Measurements from ENCODE around the gene NBAS.

Gene NBAS

DNA sequence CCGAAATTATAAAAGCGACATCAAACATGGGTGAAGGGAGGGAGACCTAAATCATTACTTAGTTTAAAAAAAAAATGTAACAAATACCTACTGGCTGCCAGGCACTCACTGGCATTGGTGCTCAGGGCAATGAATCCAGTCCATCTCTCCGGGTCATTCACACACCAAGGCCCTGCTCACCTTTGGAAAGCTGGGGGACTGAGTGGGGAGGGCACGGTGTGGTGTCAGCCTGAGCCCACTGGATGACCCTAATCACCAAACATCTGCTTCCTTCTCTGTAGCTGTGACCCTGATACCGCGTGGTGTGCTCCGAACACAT is 30.2 kb upstream of the NBAS start:
- no peak for DNase-seq (ENCODE audit: low read depth in 2 of 2)

DNA sequence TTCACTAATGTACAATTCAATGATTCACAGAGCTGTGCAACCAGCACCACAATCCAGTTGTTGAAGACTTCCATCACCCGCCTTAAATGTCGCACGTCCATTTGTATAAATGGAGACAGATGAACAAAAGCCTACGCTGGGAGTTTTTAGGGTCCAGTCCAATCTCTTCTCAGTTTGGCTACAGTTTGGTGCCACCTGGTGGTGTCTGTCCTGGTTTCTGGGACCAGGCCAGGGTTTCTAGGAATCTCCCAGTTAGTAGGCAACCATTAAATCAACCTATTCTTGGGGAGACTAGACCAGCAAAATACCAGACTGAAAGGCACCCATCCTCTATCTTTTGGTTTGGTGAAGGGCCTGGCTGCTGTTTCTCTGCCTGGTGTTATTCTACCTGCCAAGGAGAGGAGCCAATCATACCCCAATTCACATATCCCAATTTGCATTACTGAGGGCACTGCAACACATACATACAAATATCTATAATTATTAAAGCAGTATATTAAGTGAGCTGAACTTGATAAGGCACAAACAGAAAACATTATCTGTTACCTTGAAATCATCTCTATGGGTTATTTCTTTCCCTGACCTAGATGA is 27.3 kb upstream of the NBAS start:
- DNase-seq (ENCODE audit: low read depth in 2 of 2), result no peak

DNA sequence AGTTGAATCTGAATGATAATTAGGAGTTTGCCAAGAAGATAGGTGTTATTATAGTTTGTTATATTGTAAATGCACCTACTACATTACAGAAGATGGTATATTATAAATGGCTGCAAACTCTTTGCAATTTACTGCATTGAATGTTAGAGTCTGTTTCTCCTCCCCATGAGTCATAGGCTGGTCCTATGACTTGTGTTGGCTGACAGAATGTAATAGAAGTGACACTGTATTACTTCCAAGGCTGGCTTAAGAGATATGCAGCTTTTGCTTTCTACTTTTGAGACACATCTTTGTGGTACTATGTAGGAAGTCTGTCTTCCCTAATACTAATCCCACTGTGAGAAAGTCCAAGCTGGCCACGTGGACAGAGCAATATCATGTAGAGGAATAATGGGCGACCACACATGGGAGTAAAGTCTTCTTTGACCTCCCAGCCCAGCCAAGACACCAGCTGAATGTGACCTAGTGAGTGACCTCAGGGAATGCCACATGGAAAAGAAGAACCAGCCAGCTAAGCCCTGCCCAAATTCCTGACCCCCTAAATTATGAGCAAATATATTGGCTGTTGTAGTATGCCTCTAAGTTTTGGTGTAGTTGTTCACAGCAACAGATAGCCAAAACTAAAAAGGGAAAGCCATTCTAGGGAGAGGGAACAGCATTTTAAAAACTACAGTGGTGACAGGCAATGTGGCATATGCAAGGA is 23.8 kb upstream of the NBAS start:
- DNase-seq (ENCODE audit: low read depth in 2 of 2), result no peak

DNA sequence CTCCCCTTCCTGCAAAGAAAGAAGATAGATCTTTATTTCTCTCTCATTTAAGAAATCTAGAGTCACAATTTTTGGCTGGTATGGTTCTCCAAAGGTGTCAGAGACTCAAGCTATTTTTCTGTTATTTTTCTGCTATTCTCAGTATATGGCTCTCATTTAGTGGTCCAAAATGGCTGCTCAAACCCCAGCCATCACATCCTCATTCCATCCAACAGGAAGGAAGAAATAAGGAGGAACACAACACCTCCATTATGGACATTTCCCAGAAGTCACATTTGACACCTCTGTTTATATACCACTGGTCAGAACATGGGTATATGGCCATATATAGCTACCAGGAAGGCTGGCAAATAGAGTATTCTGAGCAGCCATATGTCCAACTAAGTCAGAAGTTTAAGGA is 23.2 kb upstream of the NBAS start:
- DNase-seq (ENCODE audit: low read depth in 2 of 2), result no peak

DNA sequence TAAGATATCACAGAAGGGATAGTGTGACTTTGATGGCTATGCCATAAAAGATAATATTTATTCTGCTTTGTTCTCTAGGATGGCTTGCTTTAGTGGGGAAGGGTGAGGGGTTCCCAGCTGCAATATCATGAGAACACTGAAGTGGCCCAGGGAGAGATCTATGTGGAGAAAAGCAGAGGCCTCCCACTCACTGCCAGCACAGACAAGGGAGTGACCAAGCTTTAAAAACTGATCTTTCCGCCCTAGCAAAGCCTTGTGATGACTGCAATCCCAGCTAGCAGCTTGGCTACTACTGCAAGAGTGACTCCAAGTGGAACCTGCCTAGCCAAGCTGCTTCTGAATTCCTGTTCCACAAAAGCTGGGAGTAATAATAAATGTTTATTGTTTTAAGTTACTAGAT is 22.7 kb upstream of the NBAS start:
- DNase-seq (ENCODE audit: low read depth in 2 of 2), result no peak

DNA sequence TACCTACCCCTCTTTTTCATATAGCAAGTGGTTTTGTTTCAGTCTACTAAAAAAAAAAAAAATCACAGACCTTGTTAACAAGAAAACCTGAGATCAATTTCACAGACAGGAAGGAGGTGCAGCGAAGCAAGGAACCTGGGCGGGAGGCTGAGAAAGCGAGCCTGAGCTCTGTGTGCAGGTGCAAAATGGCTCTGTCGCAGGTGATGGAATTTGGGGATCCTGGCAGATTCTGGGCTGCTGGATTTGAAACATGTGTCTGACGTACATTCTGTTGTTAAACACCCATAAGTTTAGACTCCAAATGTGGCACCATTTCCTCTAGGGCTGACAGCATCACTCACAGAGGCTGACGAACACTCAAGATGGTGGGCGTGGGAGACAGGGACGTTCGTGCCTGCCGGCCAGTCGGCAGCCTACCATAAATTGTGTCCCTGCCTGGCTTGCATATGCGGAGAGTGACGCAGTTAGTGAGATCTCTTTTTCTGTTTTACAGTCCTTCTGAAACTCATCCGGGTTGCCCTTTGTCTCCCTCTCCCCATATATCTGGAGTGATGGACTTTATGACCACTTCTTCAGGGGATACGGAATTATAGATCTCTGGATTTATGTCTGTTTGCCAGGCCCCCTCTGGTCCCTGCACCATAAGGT is 21.7 kb upstream of the NBAS start:
- no peak for DNase-seq (ENCODE audit: low read depth in 2 of 2)

DNA sequence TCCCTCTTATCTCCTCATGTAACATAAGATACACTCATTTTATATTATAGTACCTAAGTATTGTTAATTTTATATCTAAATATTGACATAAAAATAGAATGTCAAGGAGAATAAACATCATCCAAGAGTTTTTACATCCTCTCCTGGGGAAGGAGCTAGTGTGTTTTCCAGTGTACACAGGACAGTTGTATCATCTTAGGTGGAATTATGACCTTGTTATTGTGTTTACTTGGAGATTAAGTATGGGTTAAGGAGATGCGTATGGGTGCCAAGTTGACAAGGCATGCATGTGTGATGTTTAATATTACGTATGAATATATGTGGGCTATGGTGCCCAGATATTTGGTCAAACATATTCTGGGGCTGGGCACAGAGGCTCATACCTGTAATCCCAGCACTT is 19.3 kb upstream of the NBAS start:
- no peak for DNase-seq (ENCODE audit: low read depth in 2 of 2)

DNA sequence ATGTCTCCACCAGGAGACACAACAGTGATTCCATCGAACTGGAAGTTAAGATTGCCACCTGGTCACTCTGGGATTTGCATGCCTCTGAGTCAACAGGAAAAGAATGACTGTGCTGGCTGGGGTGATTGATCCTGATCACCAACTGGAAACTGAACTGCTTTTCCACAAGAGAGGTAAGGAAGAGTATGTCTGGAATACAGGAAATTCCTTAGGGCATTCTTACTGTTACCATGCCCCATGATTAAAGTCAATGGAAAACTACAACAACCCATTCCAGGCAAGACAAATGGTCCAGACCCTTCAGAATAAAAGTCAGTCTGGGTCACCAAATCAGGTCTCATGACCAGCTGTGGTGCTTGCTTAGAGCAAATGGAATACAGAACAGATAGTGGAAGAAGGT is 18.5 kb upstream of the NBAS start:
- DNase-seq (ENCODE audit: low read depth in 2 of 2), result no peak

DNA sequence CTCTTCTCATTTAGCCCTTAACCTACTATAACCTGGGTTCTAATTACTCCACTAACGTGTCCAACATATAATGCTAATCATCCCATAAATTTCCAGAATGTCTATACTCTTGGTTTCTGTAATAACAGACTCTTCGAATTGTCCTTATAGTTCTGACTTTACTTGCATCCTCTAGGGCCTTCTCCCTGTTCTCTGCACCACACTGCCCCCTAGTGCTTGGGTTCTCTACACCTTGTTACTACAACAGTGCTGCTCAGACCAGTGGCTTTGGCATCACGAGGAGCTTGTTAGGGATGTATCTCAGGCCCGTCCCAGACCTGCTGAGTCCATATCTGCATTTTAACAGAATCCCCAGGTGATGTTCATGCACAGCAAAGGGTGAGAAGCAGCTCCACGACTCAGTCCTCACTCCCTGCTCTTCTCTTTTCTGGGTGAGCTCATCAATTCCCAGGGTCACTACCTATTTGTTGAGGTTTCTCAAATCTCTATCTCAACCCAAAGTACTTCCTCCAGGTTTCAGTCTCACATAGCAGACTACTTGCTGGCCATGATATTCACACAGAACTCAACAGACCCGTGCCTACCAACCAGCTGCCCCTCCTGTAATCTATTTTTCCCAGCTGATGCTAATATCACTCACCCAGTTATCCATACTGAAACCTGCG is 16.1 kb upstream of the NBAS start:
- peak; percentile 51 to 75 for DNase-seq (ENCODE audit: low read depth in 2 of 2)

DNA sequence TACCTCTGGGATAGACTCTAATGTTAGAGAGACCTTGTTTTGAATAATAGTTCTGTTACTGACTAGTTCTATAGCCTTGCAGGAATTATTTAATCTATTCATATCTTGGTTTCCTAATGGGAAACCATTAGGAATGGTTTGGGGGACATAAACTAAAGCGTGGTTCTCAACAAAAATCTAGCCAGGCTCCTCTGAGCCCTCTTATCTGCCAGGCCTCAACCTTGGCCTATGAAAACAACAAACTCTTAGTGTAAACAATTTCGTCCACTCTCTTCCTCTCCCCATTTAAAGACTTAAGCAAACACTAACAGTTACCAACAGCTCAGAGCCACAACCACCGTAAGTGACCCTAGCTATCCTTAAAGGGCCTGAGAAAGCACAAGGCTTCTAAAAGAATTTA is 10.6 kb upstream of the NBAS start:
- no peak for DNase-seq (ENCODE audit: low read depth in 2 of 2)

DNA sequence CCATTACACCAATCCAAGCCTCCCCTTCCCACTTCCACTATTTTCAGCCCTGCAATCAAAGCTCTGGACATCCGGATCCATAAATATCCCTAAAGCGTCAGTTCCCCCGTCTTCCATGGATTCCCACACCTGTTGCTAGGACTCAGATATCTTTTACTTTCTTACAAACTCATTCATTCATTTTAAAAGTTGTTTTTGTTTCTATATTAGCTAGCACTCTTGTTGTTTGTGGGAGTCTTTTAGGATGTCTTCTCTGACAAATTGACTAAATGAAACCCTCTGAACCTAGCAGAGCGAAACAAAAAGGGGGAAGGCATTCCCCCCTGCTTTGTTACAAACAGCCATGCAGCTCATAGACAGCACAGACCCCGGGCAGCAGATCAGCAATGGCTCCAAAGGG is 9.0 kb upstream of the NBAS start:
- no peak for DNase-seq (ENCODE audit: low read depth in 2 of 2)

DNA sequence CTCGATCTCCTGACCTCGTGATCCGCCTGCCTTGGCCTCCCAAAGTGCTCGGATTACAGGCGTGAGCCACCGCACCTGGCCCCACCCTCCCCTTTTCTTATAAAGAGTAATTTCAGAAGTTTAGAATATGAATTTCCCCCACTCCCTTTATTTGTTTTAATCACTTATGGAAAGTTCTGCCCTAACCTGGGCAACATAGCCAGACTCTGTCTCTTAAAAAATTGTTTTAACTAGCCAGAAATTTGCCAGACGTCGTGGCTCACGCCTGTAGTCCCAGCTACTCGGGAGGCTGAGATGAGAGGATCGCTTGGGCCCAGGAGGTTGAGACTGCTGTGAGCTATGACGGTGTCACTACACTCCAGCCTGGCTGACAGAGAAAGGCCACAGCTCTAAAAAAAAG is 7.7 kb upstream of the NBAS start:
- no peak for DNase-seq (ENCODE audit: low read depth in 2 of 2)

DNA sequence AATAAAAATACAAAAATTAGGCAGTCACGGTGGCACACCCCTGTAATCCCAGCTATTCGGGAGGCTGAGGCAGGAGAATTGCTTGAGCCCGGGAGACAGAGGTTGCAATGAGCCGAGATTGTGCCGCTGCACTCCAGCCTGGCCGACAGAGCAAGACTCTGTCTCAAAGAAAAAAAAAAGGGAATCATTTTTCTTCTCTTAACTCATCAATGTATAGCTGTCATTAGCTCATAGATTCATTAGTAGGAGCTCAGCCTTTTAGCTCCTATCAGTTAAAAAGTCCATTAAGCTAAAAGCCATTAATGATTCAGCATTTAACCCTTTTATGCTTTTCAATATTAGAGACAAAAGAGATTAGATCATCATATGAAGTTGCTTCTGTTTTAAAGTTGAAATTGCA is 5.8 kb upstream of the NBAS start:
- no peak for DNase-seq (ENCODE audit: low read depth in 2 of 2)

DNA sequence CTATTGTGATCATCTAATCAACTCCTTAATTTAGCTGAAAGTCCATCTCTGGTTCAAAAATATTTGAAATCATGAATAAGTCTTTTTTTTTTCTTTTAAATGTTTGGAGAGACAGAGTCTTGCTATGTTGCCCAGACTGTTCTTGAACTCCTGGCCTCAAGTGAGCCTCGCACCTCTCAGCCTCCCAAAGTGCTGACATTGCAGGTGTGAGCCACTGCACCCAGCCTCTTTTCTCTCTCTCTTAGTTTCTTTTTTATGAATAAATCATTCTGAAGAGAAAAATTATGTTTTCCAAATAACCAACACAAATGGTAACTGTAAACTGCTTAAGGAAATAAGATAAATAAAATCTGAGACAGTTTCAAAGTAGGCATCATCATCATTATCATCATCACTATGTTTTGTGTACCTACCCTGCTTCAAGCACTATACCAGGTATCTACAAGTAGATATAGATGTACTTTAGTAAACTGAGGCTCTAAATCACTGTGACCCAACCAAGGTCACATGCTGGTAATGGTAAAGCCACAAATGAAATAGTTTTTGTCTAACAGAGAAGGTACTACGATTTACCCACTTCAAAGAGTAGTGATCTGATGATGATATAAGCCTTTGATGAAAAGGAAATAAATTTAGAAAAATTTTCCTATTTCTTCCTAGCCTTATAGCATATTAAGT is 5.0 kb upstream of the NBAS start:
- DNase-seq (ENCODE audit: low read depth in 2 of 2), result no peak

DNA sequence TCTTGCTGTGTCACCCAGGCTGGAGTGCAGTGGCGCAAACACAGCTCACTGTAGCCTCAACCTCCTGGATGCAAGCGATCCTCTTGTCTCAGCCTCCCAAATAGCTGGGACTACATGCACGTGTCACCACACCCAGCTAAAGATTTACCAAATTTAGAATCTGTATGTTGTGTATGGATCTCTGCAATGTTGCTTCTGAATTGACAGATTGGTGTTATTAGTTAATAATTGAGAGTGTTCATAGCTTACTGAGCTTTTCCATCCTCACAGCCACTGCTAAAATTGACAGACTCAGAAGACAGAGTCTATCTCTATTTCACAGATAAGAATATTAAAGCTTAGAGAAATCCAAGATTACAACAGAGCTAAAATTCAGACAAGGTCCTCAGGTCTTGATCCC is 4.3 kb upstream of the NBAS start:
- DNase-seq (ENCODE audit: low read depth in 2 of 2), result no peak

DNA sequence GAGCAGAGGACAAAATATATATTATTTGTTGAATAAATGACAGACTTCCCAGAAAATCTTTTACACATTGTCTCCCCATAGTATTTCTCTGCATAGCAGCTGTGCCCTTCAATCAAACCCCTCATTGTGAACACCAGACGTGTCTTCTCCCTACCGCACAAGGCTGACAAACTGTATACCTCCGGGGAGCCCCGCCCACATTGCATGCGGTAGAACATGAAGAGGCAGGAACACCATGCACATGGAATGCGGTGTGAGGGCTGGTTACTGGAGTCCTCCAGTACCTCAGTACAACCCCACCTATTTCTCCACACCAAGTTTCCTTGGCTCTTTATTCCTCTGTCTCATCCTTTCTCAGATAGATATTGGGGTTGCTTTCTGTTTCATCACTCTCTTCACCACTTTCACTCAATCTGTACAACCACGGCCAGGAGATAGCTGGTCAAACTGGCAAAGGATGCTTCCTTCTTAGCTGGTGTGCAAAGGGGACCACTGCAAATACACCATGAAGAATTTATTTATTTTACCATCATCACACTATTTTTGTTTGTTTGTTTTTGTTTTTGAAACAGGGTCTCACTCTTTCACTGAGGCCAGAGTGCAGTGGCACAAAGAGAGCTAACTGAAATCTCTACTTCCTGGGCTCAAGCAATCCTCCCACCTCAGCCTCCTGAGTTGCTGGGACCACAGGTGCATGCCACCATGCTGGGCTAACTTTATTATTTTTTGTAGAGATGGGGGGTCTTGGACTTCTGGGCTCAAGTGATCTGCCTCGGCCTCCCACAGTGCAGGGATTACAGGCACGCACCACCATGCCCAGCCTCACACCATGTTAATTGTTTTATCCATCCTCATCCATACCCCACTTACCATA is 2.3 kb upstream of the NBAS start:
- DNase-seq (ENCODE audit: low read depth in 2 of 2), result no peak

DNA sequence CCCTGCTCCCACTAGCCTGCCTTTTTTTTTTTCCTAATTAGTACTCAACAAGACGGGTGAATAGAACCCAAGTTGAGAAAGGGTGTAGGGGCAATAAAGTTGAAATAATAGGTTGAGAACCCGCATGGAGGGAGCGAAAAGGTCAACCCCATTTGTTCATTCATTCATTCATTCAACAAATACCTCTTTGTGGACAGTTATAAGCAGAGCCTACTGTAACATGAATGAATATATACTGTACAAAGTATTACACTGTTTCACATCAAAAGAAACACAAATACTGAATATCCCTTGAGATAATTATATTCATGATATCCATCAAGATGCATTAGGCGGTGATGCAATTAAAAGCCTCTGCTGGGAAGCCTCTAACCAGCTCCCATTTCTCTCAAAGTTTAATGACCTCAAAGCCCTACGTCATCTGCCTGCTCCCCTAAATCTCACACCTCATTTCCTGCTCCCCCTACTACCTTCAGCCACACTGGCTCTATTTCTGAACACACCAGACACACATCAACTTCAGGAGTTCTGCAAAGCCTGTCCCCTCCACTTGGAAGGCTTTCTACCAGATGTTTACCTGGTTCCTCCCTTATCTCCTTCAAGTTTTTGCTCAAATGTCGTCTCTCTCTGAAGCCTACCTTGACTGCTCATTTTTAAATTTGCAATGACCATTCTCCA is 1.4 kb upstream of the NBAS start:
- no peak for DNase-seq (ENCODE audit: low read depth in 2 of 2)

DNA sequence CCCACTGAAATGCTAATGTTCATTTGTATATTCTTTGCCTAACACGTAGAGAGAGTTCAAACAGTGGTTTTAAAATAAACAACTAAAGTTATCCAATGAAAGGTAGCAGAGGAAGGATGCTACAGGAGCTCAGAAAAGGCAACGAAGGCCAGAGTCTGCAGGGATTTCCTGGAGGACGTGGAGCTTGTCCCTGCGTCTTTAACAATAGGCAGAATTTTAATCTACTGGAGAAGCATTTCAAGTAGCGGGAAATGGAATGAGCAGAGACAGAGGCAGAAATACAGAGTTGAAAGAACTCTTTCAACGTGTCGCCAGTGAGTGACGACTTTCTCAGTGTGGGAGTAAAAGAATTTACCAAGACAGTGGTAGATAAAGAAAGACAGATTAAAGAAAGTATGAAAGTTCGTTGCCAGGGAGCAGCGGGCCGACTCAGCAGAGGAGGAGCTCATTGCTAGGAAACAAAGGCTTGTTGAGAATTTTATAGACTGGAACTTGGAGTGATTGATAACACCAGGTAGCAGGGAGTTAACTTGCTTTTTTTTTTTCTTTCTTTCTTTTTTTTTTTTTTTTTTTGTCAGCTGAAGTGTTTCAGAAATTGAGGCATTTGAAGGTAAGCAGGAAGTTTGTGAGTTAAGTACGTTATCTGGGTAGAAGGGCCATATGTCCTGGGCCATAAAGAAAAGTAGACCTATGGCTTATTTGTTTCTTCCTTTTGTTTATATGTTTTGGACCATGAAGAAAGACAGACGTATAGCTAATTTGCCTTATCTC is 625 bp upstream of the NBAS start:
- peak in 1 of 2 donors; percentile 2 for DNase-seq (ENCODE audit: low read depth in 2 of 2)

DNA sequence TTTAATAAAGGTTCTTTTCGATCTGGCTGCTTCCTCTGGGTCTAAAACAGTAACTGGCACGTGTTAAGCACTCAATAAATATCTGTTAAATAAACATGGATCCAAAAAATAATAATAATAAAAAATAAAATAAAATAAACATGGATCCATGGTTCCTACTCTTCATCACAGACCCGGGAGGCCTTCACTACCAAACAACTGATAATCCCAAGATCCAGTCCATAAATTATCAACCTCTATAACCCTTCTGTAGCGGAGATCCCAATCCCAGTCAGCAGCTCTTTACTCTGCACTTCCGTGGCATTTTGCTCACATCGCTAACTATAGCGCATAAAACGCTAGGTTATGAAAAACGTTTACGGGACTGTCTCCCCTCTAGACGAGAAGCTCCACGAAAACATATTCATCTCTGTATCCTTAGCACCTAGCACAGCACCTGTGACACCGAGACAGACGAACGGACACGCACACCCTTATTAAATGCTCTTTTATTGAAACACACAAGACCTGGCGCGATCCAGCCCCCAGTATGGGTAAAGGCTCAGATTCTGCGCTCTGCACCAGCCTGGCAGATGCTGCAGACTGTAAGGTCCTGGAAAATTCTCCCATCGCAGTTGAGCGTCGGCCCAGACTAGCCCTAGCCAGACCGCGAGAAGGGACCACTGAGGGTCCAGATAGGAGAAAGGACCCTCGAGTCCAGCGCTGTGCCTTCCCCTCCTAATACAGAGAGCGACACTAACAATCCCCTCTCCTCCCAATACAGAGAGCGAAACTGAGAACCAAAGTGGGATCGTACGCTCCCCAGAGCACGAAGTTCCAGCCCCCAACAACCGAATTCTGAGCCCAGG is 770 bp downstream of the NBAS start:
- DNase-seq (ENCODE audit: low read depth in 2 of 2), result no peak

All from stimulated activated CD8-positive, alpha-beta memory T cell treated with anti-CD3 and anti-CD28 coated beads, Interleukin-15, amount 100 ng/mL, for 4 hours (primary cell).